SK-N-SH (cell line): ENCODE results near the gene GLIS1. TPM values are rescaled to one million over a fixed set of nuclear protein-coding genes. Genes with fewer than 3 reads are reported as not detected.

Experiments used
- CTCF ChIA-PET: fragments of 300-600, 350-600 bp; formaldehyde crosslinking; extraction: SDS; loops from one replicate; lab custom pipeline; 2021; lab: Yijun Ruan, JAX
- POLR2A ChIA-PET: fragments of 350-600 bp; sonication (Branson Sonifier 250); formaldehyde crosslinking; extraction: SDS; loops from one replicate; lab custom pipeline; 2020; ENCODE audit warnings: antibody characterized with exemption, inconsistent platforms; lab: Yijun Ruan, JAX
- DNase-seq: peaks from one replicate; pipeline ENCODE4 v3.0.0; 2012
- H2AFZ ChIP-seq: fragments of 200-600 bp; sonication (generic); 2 replicates; pipeline ENCODE4 v1.8.1; 2016; ENCODE audit warnings: antibody characterized with exemption, mild to moderate bottlenecking, low read depth
- H3F3A ChIP-seq: fragments of 200-600 bp; sonication (generic); replicated peaks from 2 replicates; pipeline ENCODE3; 2016; ENCODE audit warnings: antibody characterized with exemption, mild to moderate bottlenecking; ENCODE audit not compliant: insufficient read depth
- H3K27ac ChIP-seq, 2 experiments: fragments of 200-500 bp in 1 of 2; fragments of 200-600 bp in 1 of 2; sonication (Bioruptor generic) in 1 of 2; sonication (generic), shearing (Covaris generic) in 1 of 2; 2 replicates each; pipeline versions ENCODE4 v1.5.1 to v1.6.1; 2014 to 2016; ENCODE audit warnings: low read depth in 2 of 2, inconsistent platforms in 1 of 2, low read length in 1 of 2, mild to moderate bottlenecking in 1 of 2, mixed read lengths in 1 of 2
- H3K27me3 ChIP-seq: fragments of 200-600 bp; sonication (generic), shearing (Covaris generic); 2 replicates; pipeline ENCODE4 v1.6.1; 2016; ENCODE audit warnings: mixed run types; ENCODE audit not compliant: insufficient read depth
- H3K36me3 ChIP-seq, 2 experiments: fragments of 200-500 bp in 1 of 2; fragments of 200-600 bp in 1 of 2; sonication (Bioruptor generic) in 1 of 2; sonication (generic) in 1 of 2; replicated peaks in 1 of 2; 2 replicates each; pipeline versions ENCODE3 to v1.5.1; 2014 to 2016; ENCODE audit warnings: low read length in 1 of 2, mild to moderate bottlenecking in 1 of 2; ENCODE audit not compliant: insufficient read depth in 2 of 2, control insufficient read depth in 1 of 2
- H3K4me1 ChIP-seq, 2 experiments: fragments of 200-500 bp in 1 of 2; fragments of 200-600 bp in 1 of 2; sonication (Bioruptor generic) in 1 of 2; sonication (generic), shearing (Covaris generic) in 1 of 2; 2 replicates each; pipeline versions ENCODE4 v1.5.1 to v1.6.1; 2014 to 2016; ENCODE audit warnings: low read depth in 1 of 2, low read length in 1 of 2, mixed run types in 1 of 2; ENCODE audit not compliant: insufficient read depth in 2 of 2, control insufficient read depth in 1 of 2
- H3K4me2 ChIP-seq: fragments of 200-600 bp; sonication (generic), shearing (Covaris generic); 2 replicates; pipeline ENCODE4 v1.6.1; 2017; ENCODE audit warnings: mixed run types
- H3K4me3 ChIP-seq, 2 experiments: fragments of 200-500 bp in 1 of 2; fragments of 200-600 bp in 1 of 2; sonication (Bioruptor generic) in 1 of 2; sonication (generic), shearing (Covaris generic) in 1 of 2; 2 replicates each; pipeline versions ENCODE4 v1.5.1 to v1.8.1; 2014 to 2016; ENCODE audit warnings: low read depth in 2 of 2, inconsistent platforms in 1 of 2, low read length in 1 of 2, mild to moderate bottlenecking in 1 of 2, mixed read lengths in 1 of 2, moderate library complexity in 1 of 2
- H3K79me2 ChIP-seq: fragments of 200-600 bp; sonication (generic); 2 replicates; pipeline ENCODE4 v1.8.1; 2017; ENCODE audit warnings: mild to moderate bottlenecking; ENCODE audit not compliant: insufficient read depth
- H3K9ac ChIP-seq: fragments of 200-600 bp; sonication (generic); 2 replicates; pipeline ENCODE4 v1.6.1; 2017; ENCODE audit warnings: mixed run types
- H3K9me2 ChIP-seq: fragments of 200-600 bp; sonication (generic); 2 replicates; pipeline ENCODE4 v1.6.1; 2017; ENCODE audit warnings: mixed run types
- H3K9me3 ChIP-seq: fragments of 200-600 bp; sonication (generic); 2 replicates; pipeline ENCODE4 v1.6.1; 2017; ENCODE audit warnings: mixed run types, mild to moderate bottlenecking, moderate library complexity
- H4K20me1 ChIP-seq: fragments of 200-600 bp; sonication (generic); 2 replicates; pipeline ENCODE4 v1.6.1; 2017; ENCODE audit warnings: mild to moderate bottlenecking, mixed run types; ENCODE audit not compliant: insufficient read depth
- CHD2 ChIP-seq: fragments of 150-350 bp; IDR thresholded peaks from 2 replicates; pipeline ENCODE4 v1.6.1; 2018; ENCODE audit warnings: low read length; ENCODE audit not compliant: partially characterized antibody
- CTCF ChIP-seq: fragments of 200-600 bp; sonication (generic); IDR thresholded peaks from 2 replicates; pipeline ENCODE4 v1.6.1; 2017; ENCODE audit warnings: antibody characterized with exemption, mild to moderate bottlenecking, moderate library complexity
- ELF1 ChIP-seq: IDR thresholded peaks from 2 replicates; pipeline ENCODE4 v1.4.0; 2012
- EZH2phosphoT487 ChIP-seq: fragments of 200-600 bp; sonication (generic); IDR thresholded peaks from 2 replicates; pipeline ENCODE4 v1.6.1; 2017; ENCODE audit warnings: low read depth, mixed run types, mild to moderate bottlenecking, antibody characterized with exemption, moderate library complexity, borderline replicate concordance
- FOSL2 ChIP-seq: IDR thresholded peaks from 2 replicates; pipeline ENCODE4 v1.4.0; 2012; ENCODE audit warnings: low read depth, mild to moderate bottlenecking, moderate library complexity, borderline replicate concordance
- FOXM1 ChIP-seq: IDR thresholded peaks from 2 replicates; pipeline ENCODE4 v1.4.0; 2012; ENCODE audit warnings: low read depth, mild to moderate bottlenecking
- GABPA ChIP-seq: IDR thresholded peaks from 2 replicates; pipeline ENCODE4 v1.4.0; 2012; ENCODE audit warnings: low read depth, mild to moderate bottlenecking
- JUND ChIP-seq: IDR thresholded peaks from 2 replicates; pipeline ENCODE4 v1.4.0; 2012
- MXI1 ChIP-seq: IDR thresholded peaks from 2 replicates; pipeline ENCODE4 v1.6.1; 2012; ENCODE audit warnings: mild to moderate bottlenecking, low read depth, low read length, improper control_type of control experiment
- NFIC ChIP-seq: IDR thresholded peaks from 2 replicates; pipeline ENCODE4 v1.4.0; 2012; ENCODE audit warnings: borderline replicate concordance
- REST ChIP-seq: IDR thresholded peaks from 2 replicates; pipeline ENCODE4 v1.6.1; 2012; ENCODE audit warnings: mild to moderate bottlenecking, low read depth, low read length, moderate library complexity
- SIN3A ChIP-seq: IDR thresholded peaks from 2 replicates; pipeline ENCODE4 v1.6.1; 2012; ENCODE audit warnings: low read depth, mild to moderate bottlenecking, low read length, moderate library complexity, borderline replicate concordance
- USF1 ChIP-seq: IDR thresholded peaks from 2 replicates; pipeline ENCODE4 v1.4.0; 2012; ENCODE audit warnings: low read depth, borderline replicate concordance
- ZBTB33 ChIP-seq: IDR thresholded peaks from 2 replicates; pipeline ENCODE4 v1.4.0; 2012; ENCODE audit warnings: low read depth, borderline replicate concordance
- WGBS: methylation state at CpG from one replicate; pipeline ENCODE4 v1.1.6; 2017; ENCODE audit warnings: low lambda C conversion rate; 5-methylcytosine and 5-hydroxymethylcytosine counted together
- polyA plus RNA-seq, 3 experiments: library from polyadenylated mRNA; depleted of rRNA; stranded (reverse); fragments of >200 nt; gene quantifications; 2 replicates each; pipeline ENCODE4 v1.2.3, GENCODE V29; 2012

The GLIS1 gene
- polyA plus RNA-seq, 1 of the 3 experiments (the other 2 are of a cell fraction), result 0.13 TPM

- no peak for DNase-seq
- Histone ChIP-seq H3K27ac (no peak overlapping the region), H3K9ac (no peak overlapping the region), H3K79me2 (no peaks in the 10 kb centered on the region), H4K20me1 (no peaks in the 10 kb centered on the region), H3K4me2 (no peak overlapping the region), H3F3A (no peaks in the 10 kb centered on the region), H2AFZ (no peak overlapping the region), H3K4me3 (no peak overlapping the region), H3K27me3 (no peaks in the 10 kb centered on the region), H3K9me3 (no peaks in the 10 kb centered on the region), H3K36me3 (peaks cover 10 to 33% of the 10 kb centered on the region in 2 experiments), H3K9me2 (no peaks in the 10 kb centered on the region), H3K4me1 (peaks cover 0 to 14% of the 10 kb centered on the region in 2 experiments; a peak in 2 of 4 replicates)
- POLR2A ChIA-PET, result no interaction called here
- 97% methylated on average over 1 of the region's 1 CpG for WGBS
- CTCF ChIA-PET, result interaction anchor here (0.9 kb wide), 1 partner anchor 283 kb away, joined by 3 read pairs; no protein-coding TSS in a partner anchor
- TF ChIP-seq EZH2phosphoT487, result no peak
- no peak for TF ChIP-seq ZBTB33
- no peak for TF ChIP-seq USF1
- TF ChIP-seq FOSL2, result no peak
- no peak for TF ChIP-seq CHD2
- TF ChIP-seq REST, result no peak
- no peak for TF ChIP-seq NFIC
- no peak for TF ChIP-seq SIN3A
- TF ChIP-seq JUND, result no peak
- no peak for TF ChIP-seq GABPA
- TF ChIP-seq MXI1, result no peak
- TF ChIP-seq FOXM1, result no peak
- no peak for TF ChIP-seq CTCF
- TF ChIP-seq ELF1, result no peak
These were observed 30.2 kb upstream of the GLIS1 start for GRCh38 chr1:53769184-53769583.
